ENCODE results near the gene GFER. TPM values are rescaled to one million over a fixed set of nuclear protein-coding genes. Genes with fewer than 3 reads are reported as not detected.

Gene GFER
- total RNA-seq, 2 experiments from 2014 or later = 27.2 to 30.5 TPM

DNA sequence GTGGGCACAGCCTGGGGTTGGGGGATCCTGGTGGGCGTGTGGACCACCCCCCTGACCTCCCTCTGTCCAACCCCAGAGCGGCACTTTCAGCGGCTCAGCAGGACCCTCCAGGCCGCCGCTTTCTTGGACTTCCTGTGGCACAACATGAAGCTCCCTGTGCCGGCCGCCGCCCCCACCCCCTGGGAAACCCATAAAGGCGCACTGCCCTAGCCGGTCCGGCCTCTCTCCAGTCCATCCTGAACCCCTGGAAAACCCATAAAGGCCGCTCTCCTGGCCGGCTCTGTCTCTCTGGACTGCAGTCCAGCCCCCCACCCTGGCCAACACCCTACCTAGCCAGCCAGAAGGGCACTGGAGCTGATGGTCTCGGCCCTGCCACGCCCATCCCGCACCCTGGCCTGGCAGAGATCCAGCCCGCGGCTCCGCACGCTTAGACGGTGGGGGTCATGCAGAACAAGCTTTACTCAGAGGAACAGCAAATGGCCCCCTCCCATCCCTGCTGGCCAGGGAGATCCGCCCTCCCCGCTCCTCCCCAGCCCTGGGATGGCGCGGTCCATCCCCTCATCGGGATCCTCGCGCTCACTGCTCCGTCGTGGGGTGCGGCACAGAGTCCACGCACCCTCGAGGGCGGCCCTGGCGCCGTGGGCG lies 5.4 kb upstream of the GFER start:
- Mint-ChIP-seq H3K27ac (no peak overlapping the region), H3K27me3 (ENCODE audit: low read depth) (peaks cover 27% of the 10 kb centered on the region), H3K36me3 (ENCODE audit: low read depth) (peaks cover 18% of the 10 kb centered on the region), H3K4me3 (no peak overlapping the region), H3K4me1 (ENCODE audit: low read depth) (peaks cover 10% of the 10 kb centered on the region), H3K9me3 (ENCODE audit: insufficient read depth) (no peaks in the 10 kb centered on the region)
- DNase-seq (no peak), ATAC-seq (no peak)
- CTCF ChIA-PET = no interaction called here
- POLR2A ChIA-PET = interaction anchor here (1.0 to 4.2 kb wide), 2 partner anchors 12 to 14 kb away, joined by 4 to 31 read pairs; partner anchors contain the start of gene RPS2

DNA sequence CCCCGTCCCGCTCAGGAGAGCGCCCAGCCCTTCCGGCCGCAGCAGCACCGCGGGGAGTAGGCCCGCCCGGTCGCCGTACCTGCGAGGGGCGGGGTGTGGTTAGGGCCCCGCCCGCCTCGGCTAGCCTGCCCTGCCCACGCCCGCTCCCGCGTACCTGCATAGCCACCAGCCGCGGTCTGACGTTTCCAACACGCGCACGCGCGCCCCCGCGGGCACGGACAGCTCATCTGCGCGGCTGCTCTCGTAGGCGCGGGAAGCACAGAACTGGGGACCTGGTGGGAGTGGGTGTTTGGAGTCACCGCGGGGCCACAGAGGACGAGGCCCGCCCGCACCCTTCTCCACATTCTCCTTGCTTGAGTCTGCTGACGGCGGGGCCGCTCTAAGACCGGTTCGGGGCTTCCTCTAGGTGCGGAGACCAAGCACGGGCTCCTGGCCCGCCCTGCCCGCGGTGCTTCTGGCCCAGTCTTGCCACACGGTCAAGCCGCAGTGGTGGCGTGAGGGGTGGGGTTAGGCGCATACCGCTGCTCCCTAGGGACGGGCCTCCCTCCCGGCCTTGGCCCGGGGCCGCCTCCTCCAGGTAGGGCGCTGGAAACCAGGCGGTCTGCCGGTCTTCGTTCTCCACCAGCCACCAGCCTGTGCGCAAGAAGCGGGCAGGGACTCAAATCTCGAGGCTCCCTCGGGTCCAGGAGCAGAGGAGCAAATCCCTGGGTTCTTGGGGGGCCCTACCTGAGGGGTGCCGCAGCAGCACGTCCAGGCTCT lies 4.5 kb upstream of the GFER start:
- H3K27me3 Mint-ChIP-seq (ENCODE audit: low read depth) = peaks cover 27% of the 10 kb centered on the region
- no peak for DNase-seq
- CTCF ChIA-PET = interaction anchor here (1.5 kb wide), 1 partner anchor 17 kb away, joined by 3 read pairs; no protein-coding TSS in a partner anchor

DNA sequence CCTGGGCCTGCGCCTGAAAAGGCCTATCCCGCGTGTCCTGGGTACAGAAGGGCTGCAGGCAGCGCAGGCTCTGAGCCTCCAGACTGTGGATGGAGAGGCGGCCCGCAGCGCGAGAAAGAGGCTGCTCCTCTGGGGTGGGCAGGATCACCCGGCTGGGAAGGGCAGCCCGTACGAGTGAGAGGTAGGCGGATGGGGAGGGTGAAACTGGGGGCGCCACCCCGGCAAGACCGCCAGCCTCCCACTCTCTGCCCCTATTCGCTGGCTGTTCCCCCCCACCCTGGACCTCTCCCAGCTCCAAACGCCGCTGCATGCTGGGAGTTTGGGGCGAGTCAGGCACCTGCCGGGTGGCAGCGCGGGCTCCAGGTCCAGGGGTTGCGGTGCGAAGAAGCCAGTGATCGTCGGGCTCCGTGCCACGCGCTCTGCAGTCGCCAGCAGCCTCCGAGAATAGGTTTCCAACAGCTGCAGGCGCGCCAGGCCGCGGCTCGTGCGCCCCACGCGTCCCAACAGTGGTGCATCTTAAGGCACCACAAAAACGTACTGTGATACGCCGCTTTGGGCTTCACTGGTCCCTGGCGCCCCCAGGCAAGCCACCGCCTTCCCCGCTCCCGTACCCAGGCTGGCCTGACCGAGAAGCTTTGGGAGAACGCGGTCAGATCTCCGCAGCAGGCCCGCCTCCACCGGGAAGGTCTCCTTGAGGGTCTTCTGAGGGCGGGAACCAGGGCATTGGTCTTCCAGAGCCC lies 3.8 kb upstream of the GFER start:
- Mint-ChIP-seq H3K36me3 (ENCODE audit: low read depth) (peaks cover 14% of the 10 kb centered on the region), H3K9me3 (ENCODE audit: insufficient read depth) (no peaks in the 10 kb centered on the region), H3K4me3 (no peak overlapping the region), H3K27me3 (ENCODE audit: low read depth) (peaks cover 27% of the 10 kb centered on the region), H3K27ac (no peak overlapping the region), H3K4me1 (ENCODE audit: low read depth) (peaks cover 15% of the 10 kb centered on the region)
- no peak for DNase-seq
- POLR2A ChIA-PET = interaction anchor here (1.5 to 3.5 kb wide), 2 partner anchors 8 to 15 kb away, joined by 7 to 18 read pairs; partner anchors contain the start of genes RPS2 and TBL3
- CTCF ChIA-PET = interaction anchor here (1.0 to 1.5 kb wide), 2 partner anchors 16 to 117 kb away, joined by 3 read pairs; no protein-coding TSS in a partner anchor
- ATAC-seq = no peak

More for the DNA sequence above, 4.5 kb upstream of the GFER start:
- no peak overlapping the region for H3K4me3 Mint-ChIP-seq
- POLR2A ChIA-PET = interaction anchor here (1.5 to 3.5 kb wide), 2 partner anchors 8 to 15 kb away, joined by 7 to 18 read pairs; partner anchors contain the start of genes RPS2 and TBL3
- H3K9me3 Mint-ChIP-seq (ENCODE audit: insufficient read depth) = no peaks in the 10 kb centered on the region
- ATAC-seq = no peak
- peaks cover 10% of the 10 kb centered on the region for H3K4me1 Mint-ChIP-seq (ENCODE audit: low read depth)
- H3K27ac Mint-ChIP-seq = no peak overlapping the region
- H3K36me3 Mint-ChIP-seq (ENCODE audit: low read depth) = peaks cover 18% of the 10 kb centered on the region

DNA sequence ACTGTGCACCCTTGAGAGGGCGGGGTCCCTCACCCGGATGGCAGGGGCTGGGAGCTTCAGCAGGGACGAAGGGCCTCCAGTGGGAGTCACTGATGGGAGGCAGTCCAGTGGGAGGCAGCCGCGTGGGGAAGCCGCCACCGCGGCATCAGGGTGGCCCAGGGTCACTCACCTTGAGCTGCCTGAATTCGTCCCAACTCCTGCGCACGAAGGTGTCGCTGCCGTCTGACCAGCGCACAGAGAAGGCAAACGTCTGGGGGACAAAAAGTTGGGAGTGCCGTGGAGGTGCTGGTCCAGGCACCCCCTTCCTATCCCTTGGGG lies 3.3 kb upstream of the GFER start:
- ATAC-seq = no peak
- Mint-ChIP-seq H3K9me3 (ENCODE audit: insufficient read depth) (no peaks in the 10 kb centered on the region), H3K36me3 (ENCODE audit: low read depth) (peaks cover 18% of the 10 kb centered on the region), H3K27ac (no peak overlapping the region), H3K4me1 (ENCODE audit: low read depth) (peaks cover 21% of the 10 kb centered on the region), H3K27me3 (ENCODE audit: low read depth) (peaks cover 27% of the 10 kb centered on the region), H3K4me3 (no peak overlapping the region)
- POLR2A ChIA-PET = interaction anchor here (1.5 to 3.5 kb wide), 2 partner anchors 9 to 16 kb away, joined by 7 to 18 read pairs; partner anchors contain the start of genes RPS2 and TBL3
- CTCF ChIA-PET = interaction anchor here (1.0 to 1.5 kb wide), 3 partner anchors 15 to 118 kb away, joined by 3 to 5 read pairs (median 3); no protein-coding TSS in a partner anchor
- no peak for DNase-seq

DNA sequence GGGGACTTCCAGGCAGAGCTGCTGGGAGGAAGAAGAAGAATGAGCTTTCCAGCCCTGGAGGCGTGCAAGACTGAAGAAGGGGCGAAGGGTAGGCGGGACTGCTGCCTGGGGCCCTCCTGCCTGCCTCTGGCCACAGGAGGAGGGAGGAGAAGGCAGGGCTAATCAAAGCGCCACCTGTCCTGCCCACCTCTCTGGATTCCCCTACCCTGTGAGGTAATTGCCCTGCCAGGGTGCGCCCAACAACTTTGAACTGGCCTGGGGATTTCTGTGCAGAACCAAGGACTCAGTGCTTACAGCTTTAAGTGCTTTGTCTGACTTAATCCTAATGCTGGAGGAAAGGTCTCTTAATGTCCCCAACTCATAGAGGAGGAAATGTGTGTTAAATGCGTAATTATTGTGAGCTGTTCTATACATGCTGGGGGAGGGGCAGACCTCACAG lies 2.6 kb upstream of the GFER start, which contains the start of gene NOXO1:
Gene NOXO1, minus strand, starts transcription at position 72 of the 439 bp plus-strand sequence. CDS start 290 bp downstream, outside the sequence.
- Mint-ChIP-seq H3K27ac (no peak within 1 kb of the TSS), H3K9me3 (ENCODE audit: insufficient read depth) (no peaks in the 10 kb centered on the region), H3K27me3 (ENCODE audit: low read depth) (peaks cover 27% of the 10 kb centered on the region), H3K4me3 (peak within 1 kb of the TSS; percentile 5), H3K36me3 (ENCODE audit: low read depth) (peaks cover 16% of the 10 kb centered on the region), H3K4me1 (ENCODE audit: low read depth) (peaks cover 24% of the 10 kb centered on the region)
- CTCF ChIA-PET = interaction anchor here (1.0 to 1.5 kb wide), 3 partner anchors 15 to 118 kb away, joined by 3 to 5 read pairs (median 3); no protein-coding TSS in a partner anchor
- no peak for DNase-seq
- no peak for ATAC-seq
- POLR2A ChIA-PET = interaction anchor here (0.7 to 3.5 kb wide), 3 partner anchors 10 to 17 kb away, joined by 5 to 18 read pairs (median 7); partner anchors contain the start of genes RPS2 and TBL3

DNA sequence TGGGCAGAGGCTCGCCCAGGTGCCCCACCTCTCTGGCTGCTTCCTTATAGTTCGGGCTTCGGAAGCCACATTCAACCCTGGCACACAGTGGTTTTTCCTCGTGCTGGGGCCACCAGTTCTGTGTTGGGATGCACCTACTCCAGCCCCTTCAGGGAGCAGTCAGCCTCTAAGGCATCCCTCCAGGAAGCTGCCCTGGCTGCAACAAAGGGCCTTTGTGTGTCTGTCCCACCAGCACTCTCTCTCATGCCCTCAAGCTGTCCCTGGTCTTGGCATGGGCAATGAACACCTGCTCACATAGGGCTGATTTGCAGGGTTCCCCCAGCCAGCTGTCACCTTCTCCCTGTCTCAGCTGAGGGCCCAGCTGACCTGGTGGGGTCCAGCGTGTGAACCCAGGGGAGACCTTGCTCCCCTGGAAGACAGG lies 2.0 kb upstream of the GFER start:
- ChIA-PET CTCF (interaction anchor here (0.9 to 1.5 kb wide), 3 partner anchors 22 to 158 kb away, joined by 3 to 5 read pairs (median 3); no protein-coding TSS in a partner anchor), POLR2A (interaction anchor here (0.7 to 3.5 kb wide), 2 partner anchors 10 to 17 kb away, joined by 5 to 18 read pairs; partner anchors contain the start of genes RPS2 and TBL3)
- peaks cover 27% of the 10 kb centered on the region for H3K27me3 Mint-ChIP-seq (ENCODE audit: low read depth)
- peaks cover 22% of the 10 kb centered on the region for H3K36me3 Mint-ChIP-seq (ENCODE audit: low read depth)
- ATAC-seq (no peak), DNase-seq (no peak)
- H3K27ac Mint-ChIP-seq = no peak overlapping the region
- H3K9me3 Mint-ChIP-seq (ENCODE audit: insufficient read depth) = no peaks in the 10 kb centered on the region
- peak overlapping the region; percentile 5 for H3K4me3 Mint-ChIP-seq
- peaks cover 27% of the 10 kb centered on the region for H3K4me1 Mint-ChIP-seq (ENCODE audit: low read depth)

DNA sequence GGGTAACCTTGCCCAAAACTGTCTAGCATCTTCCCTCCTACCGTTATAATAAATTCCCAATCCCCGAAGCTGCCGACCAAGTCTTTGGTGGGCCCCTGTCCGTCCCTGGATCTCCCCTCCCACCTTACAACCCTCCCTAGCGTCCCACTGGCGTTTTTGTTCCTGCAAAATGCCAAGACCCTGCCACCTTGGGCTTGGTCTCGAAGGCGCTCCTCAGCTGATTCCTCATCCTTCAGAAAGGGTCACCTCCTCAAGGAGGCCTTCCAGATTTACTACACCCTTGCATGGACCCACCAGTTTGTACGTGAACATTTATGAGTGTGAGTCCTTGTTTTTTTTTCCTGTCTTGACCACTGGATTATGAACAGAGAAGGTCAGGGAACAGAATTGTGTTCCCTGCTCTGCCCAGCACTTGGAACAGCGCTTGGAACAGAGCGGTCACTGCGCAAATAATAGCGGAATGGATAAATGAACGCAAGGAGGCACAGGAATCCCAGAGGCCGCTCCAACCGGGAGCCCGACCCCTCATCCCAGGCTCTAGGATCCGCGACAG lies 926 bp upstream of the GFER start:
- peaks cover 20% of the 10 kb centered on the region for H3K36me3 Mint-ChIP-seq (ENCODE audit: low read depth)
- H3K27me3 Mint-ChIP-seq (ENCODE audit: low read depth) = peaks cover 27% of the 10 kb centered on the region
- no peak overlapping the region for H3K27ac Mint-ChIP-seq
- ChIA-PET CTCF (interaction anchor here (0.9 to 3.7 kb wide), 5 partner anchors 17 to 157 kb away, joined by 3 to 13 read pairs (median 3); partner anchors contain the start of gene RNF151), POLR2A (interaction anchor here (0.6 to 3.5 kb wide), 4 partner anchors 10 to 18 kb away, joined by 3 to 24 read pairs (median 11); partner anchors contain the start of genes RPS2 and TBL3)
- no peaks in the 10 kb centered on the region for H3K9me3 Mint-ChIP-seq (ENCODE audit: insufficient read depth)
- no peak for DNase-seq
- peaks cover 27% of the 10 kb centered on the region for H3K4me1 Mint-ChIP-seq (ENCODE audit: low read depth)
- peak overlapping the region; percentile 80 for H3K4me3 Mint-ChIP-seq
- no peak for ATAC-seq

DNA sequence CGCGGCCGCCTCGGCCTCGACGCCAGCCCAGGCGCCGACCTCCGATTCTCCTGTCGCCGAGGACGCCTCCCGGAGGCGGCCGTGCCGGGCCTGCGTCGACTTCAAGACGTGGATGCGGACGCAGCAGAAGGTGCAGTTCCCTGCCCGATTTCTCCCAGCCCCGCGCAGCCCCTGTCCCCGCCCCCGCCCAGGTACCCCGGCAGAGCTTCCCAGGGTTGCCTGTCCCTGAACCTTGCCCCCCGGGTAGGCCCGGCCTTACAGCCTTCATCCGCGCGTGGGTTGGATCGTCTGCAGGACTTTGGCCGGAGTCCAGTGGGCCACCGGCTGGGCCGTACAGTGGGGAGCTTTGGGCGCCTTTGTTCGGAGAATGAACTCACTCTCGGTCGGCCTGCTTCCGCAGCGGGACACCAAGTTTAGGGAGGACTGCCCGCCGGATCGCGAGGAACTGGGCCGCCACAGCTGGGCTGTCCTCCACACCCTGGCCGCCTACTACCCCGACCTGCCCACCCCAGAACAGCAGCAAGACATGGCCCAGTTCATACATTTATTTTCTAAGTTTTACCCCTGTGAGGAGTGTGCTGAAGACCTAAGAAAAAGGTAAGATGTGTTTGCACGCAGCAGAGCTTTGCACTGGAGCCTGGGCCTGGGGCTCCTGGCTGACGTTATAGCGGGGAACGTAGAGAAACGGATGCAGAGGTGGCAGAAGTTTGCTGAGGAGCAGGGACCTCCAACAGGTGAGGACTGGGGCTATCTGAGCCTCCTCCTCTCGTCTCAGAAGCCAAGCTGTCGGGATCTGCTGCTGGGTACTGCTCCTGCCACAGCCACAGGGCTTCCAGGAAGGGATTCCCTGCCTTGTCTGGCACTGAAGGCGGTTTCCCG lies 593 bp downstream of the GFER start:
- H3K4me1 Mint-ChIP-seq (ENCODE audit: low read depth) = peaks cover 30% of the 10 kb centered on the region
- H3K27me3 Mint-ChIP-seq (ENCODE audit: low read depth) = peaks cover 38% of the 10 kb centered on the region
- H3K4me3 Mint-ChIP-seq = peak overlapping the region; percentile 80
- H3K27ac Mint-ChIP-seq = peak overlapping the region; percentile 32
- DNase-seq = no peak
- ChIA-PET POLR2A (interaction anchor here (0.6 to 2.7 kb wide), 5 partner anchors 9 to 171 kb away, joined by 3 to 24 read pairs (median 5); partner anchors contain the start of genes RPS2, TBL3 and TRAF7), CTCF (interaction anchor here (1.0 to 3.7 kb wide), 6 partner anchors 18 to 156 kb away, joined by 3 to 13 read pairs (median 4); partner anchors contain the start of genes MSRB1, RNF151 and RPS2)
- no peaks in the 10 kb centered on the region for H3K9me3 Mint-ChIP-seq (ENCODE audit: insufficient read depth)
- H3K36me3 Mint-ChIP-seq (ENCODE audit: low read depth) = peaks cover 16% of the 10 kb centered on the region
- peak; percentile 45 for ATAC-seq

DNA sequence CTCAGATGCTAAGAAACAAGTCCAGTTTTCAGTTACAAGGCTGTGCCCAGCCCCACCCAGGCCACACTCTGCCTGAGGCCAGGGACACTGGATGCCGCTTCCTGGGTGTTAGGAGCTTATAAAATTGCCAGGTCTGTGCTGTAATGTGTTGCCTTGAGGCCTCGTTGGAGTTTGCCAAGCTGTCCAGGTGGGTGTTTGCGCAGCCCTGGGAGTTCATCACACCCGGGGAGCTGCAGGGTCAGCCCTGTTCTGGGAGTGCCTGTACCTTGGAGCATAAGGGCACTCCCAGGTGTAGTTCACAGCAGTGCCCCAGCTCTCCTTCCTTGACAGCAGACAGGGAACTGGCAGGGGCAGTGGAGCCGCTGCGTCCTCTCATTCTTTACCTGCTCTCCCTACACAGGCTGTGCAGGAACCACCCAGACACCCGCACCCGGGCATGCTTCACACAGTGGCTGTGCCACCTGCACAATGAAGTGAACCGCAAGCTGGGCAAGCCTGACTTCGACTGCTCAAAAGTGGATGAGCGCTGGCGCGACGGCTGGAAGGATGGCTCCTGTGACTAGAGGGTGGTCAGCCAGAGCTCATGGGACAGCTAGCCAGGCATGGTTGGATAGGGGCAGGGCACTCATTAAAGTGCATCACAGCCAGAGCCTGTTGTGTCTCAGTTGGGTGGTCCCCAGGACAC lies 1.6 kb downstream of the GFER start:
- DNase-seq (no peak), ATAC-seq (no peak)
- peaks cover 33% of the 10 kb centered on the region for H3K4me1 Mint-ChIP-seq (ENCODE audit: low read depth)
- POLR2A ChIA-PET = interaction anchor here (0.7 to 2.7 kb wide), 3 partner anchors 14 to 237 kb away, joined by 3 to 24 read pairs (median 13); partner anchors contain the start of genes RPS2 and TBL3
- CTCF ChIA-PET = interaction anchor here (1.2 to 3.7 kb wide), 3 partner anchors 18 to 155 kb away, joined by 3 to 13 read pairs (median 5); partner anchors contain the start of gene MSRB1
- H3K27ac Mint-ChIP-seq = no peak overlapping the region
- peaks cover 16% of the 10 kb centered on the region for H3K36me3 Mint-ChIP-seq (ENCODE audit: low read depth)
- peaks cover 35% of the 10 kb centered on the region for H3K27me3 Mint-ChIP-seq (ENCODE audit: low read depth)
- no peaks in the 10 kb centered on the region for H3K9me3 Mint-ChIP-seq (ENCODE audit: insufficient read depth)
- H3K4me3 Mint-ChIP-seq = peak overlapping the region; percentile 80
